Measurements from ENCODE around the gene CHCHD5.

- no peak for TF ChIP-seq CTCF (IDR thresholded peaks at IDR 0.05)
- TF ChIP-seq SIN3A (IDR thresholded peaks at IDR 0.05; ENCODE audit: borderline replicate concordance, insufficient read depth, low read depth, low read length) = no peak
- TF ChIP-seq TCF7L2 (IDR thresholded peaks at IDR 0.05; ENCODE audit: low read depth, low read length) = no peak
- no peak for TF ChIP-seq REST (IDR thresholded peaks at IDR 0.05; ENCODE audit: insufficient read depth in 1 of 2, low read depth in 2 of 2, low read length in 1 of 2)
- no peak for TF ChIP-seq POLR2AphosphoS5 (IDR thresholded peaks at IDR 0.05; ENCODE audit: low read depth, low read length)
Observed at GRCh38 chr2:112593736-112594135, 9.3 kb downstream of the CHCHD5 start.
